ENCODE measurements around the gene NME8.

Gene NME8

GRCh38 chr7:37923996-37924395 is 75.6 kb downstream of the NME8 start:
- no peak overlapping the region for H3K4me3 ChIP-seq (ENCODE audit: low read length)
- peaks cover 9% of the 10 kb centered on the region; the same call in 1 of the 2 replicates for H3K9me3 ChIP-seq (ENCODE audit: insufficient read depth, low read depth, low read length)
- H3K4me1 ChIP-seq (ENCODE audit: insufficient read depth, low read length), result no peaks in the 10 kb centered on the region; the same call in 1 of the 2 replicates
- peaks cover 26% of the 10 kb centered on the region for H3K27me3 ChIP-seq (ENCODE audit: insufficient read depth, low read length)
- H3K36me3 ChIP-seq (ENCODE audit: insufficient read depth, low read depth, low read length), result no peaks in the 10 kb centered on the region
- H3K9ac ChIP-seq (ENCODE audit: low read depth, low read length), result no peak overlapping the region
- no peak overlapping the region for H3K27ac ChIP-seq (ENCODE audit: low read length)

GRCh38 chr7:37924491-37925041 is 76.2 kb downstream of the NME8 start:
- H3K4me3 ChIP-seq (ENCODE audit: low read length), result no peak overlapping the region

GRCh38 chr7:37925620-37926019 is 77.2 kb downstream of the NME8 start:
- Histone ChIP-seq H3K27ac (ENCODE audit: low read length) (no peak overlapping the region), H3K9me3 (ENCODE audit: insufficient read depth, low read depth, low read length) (peaks cover 9% of the 10 kb centered on the region; the same call in 1 of the 2 replicates), H3K9ac (ENCODE audit: low read depth, low read length) (no peak overlapping the region), H3K4me1 (ENCODE audit: insufficient read depth, low read length) (no peaks in the 10 kb centered on the region; the same call in 1 of the 2 replicates), H3K27me3 (ENCODE audit: insufficient read depth, low read length) (peaks cover 10% of the 10 kb centered on the region), H3K36me3 (ENCODE audit: insufficient read depth, low read depth, low read length) (no peaks in the 10 kb centered on the region), H3K4me3 (ENCODE audit: low read length) (no peak overlapping the region)

More at GRCh38 chr7:37924491-37925041, 76.2 kb downstream of the NME8 start:
- Histone ChIP-seq H3K9ac (ENCODE audit: low read depth, low read length) (no peak overlapping the region), H3K27ac (ENCODE audit: low read length) (no peak overlapping the region), H3K36me3 (ENCODE audit: insufficient read depth, low read depth, low read length) (no peaks in the 10 kb centered on the region), H3K4me1 (ENCODE audit: insufficient read depth, low read length) (no peaks in the 10 kb centered on the region; the same call in 1 of the 2 replicates), H3K27me3 (ENCODE audit: insufficient read depth, low read length) (peaks cover 20% of the 10 kb centered on the region), H3K9me3 (ENCODE audit: insufficient read depth, low read depth, low read length) (peaks cover 9% of the 10 kb centered on the region; the same call in 1 of the 2 replicates)

- Histone ChIP-seq H3K9me3 (ENCODE audit: insufficient read depth, low read depth, low read length) (peaks cover 9% of the 10 kb centered on the region; the same call in 1 of the 2 replicates), H3K4me1 (ENCODE audit: insufficient read depth, low read length) (no peaks in the 10 kb centered on the region), H3K4me3 (ENCODE audit: low read length) (no peak overlapping the region), H3K27ac (ENCODE audit: low read length) (no peak overlapping the region), H3K36me3 (ENCODE audit: insufficient read depth, low read depth, low read length) (no peaks in the 10 kb centered on the region), H3K9ac (ENCODE audit: low read depth, low read length) (no peak overlapping the region), H3K27me3 (ENCODE audit: insufficient read depth, low read length) (no peaks in the 10 kb centered on the region)
Observed at GRCh38 chr7:37927773-37928444, 79.5 kb downstream of the NME8 start.

- H3K4me1 ChIP-seq (ENCODE audit: insufficient read depth, low read length), result no peaks in the 10 kb centered on the region
- H3K9ac ChIP-seq (ENCODE audit: low read depth, low read length), result no peak overlapping the region
- H3K36me3 ChIP-seq (ENCODE audit: insufficient read depth, low read depth, low read length), result no peaks in the 10 kb centered on the region
- no peaks in the 10 kb centered on the region for H3K27me3 ChIP-seq (ENCODE audit: insufficient read depth, low read length)
- H3K4me3 ChIP-seq (ENCODE audit: low read length), result no peak overlapping the region
- H3K9me3 ChIP-seq (ENCODE audit: insufficient read depth, low read depth, low read length), result peaks cover 9% of the 10 kb centered on the region; the same call in 1 of the 2 replicates
- no peak overlapping the region for H3K27ac ChIP-seq (ENCODE audit: low read length)
Observed at GRCh38 chr7:37928878-37929277, 80.5 kb downstream of the NME8 start.

GRCh38 chr7:37930226-37930948 is 82.0 kb downstream of the NME8 start:
- H3K36me3 ChIP-seq (ENCODE audit: insufficient read depth, low read depth, low read length), result no peaks in the 10 kb centered on the region
- H3K9me3 ChIP-seq (ENCODE audit: insufficient read depth, low read depth, low read length), result peaks cover 8% of the 10 kb centered on the region; the same call in 1 of the 2 replicates
- no peak overlapping the region for H3K4me3 ChIP-seq (ENCODE audit: low read length)
- H3K27ac ChIP-seq (ENCODE audit: low read length), result no peak overlapping the region
- H3K4me1 ChIP-seq (ENCODE audit: insufficient read depth, low read length), result no peaks in the 10 kb centered on the region
- H3K9ac ChIP-seq (ENCODE audit: low read depth, low read length), result no peak overlapping the region
- no peaks in the 10 kb centered on the region for H3K27me3 ChIP-seq (ENCODE audit: insufficient read depth, low read length)

- Histone ChIP-seq H3K36me3 (ENCODE audit: insufficient read depth, low read depth, low read length) (no peaks in the 10 kb centered on the region), H3K4me3 (ENCODE audit: low read length) (no peak overlapping the region), H3K4me1 (ENCODE audit: insufficient read depth, low read length) (no peaks in the 10 kb centered on the region), H3K27ac (ENCODE audit: low read length) (no peak overlapping the region), H3K9ac (ENCODE audit: low read depth, low read length) (no peak overlapping the region), H3K27me3 (ENCODE audit: insufficient read depth, low read length) (no peaks in the 10 kb centered on the region), H3K9me3 (ENCODE audit: insufficient read depth, low read depth, low read length) (no peaks in the 10 kb centered on the region)
Observed at GRCh38 chr7:37932543-37932942, 84.1 kb downstream of the NME8 start.

GRCh38 chr7:37933018-37933566 is 84.7 kb downstream of the NME8 start:
- no peaks in the 10 kb centered on the region for H3K27me3 ChIP-seq (ENCODE audit: insufficient read depth, low read length)
- no peaks in the 10 kb centered on the region for H3K4me1 ChIP-seq (ENCODE audit: insufficient read depth, low read length)
- no peaks in the 10 kb centered on the region for H3K9me3 ChIP-seq (ENCODE audit: insufficient read depth, low read depth, low read length)
- H3K36me3 ChIP-seq (ENCODE audit: insufficient read depth, low read depth, low read length), result no peaks in the 10 kb centered on the region
- no peak overlapping the region for H3K4me3 ChIP-seq (ENCODE audit: low read length)
- no peak overlapping the region for H3K27ac ChIP-seq (ENCODE audit: low read length)
- H3K9ac ChIP-seq (ENCODE audit: low read depth, low read length), result no peak overlapping the region

- Histone ChIP-seq H3K27me3 (ENCODE audit: insufficient read depth, low read length) (no peaks in the 10 kb centered on the region), H3K4me3 (ENCODE audit: low read length) (no peak overlapping the region), H3K9ac (ENCODE audit: low read depth, low read length) (0 out of 2 replicates have a peak overlapping the region, but pooled peaks have one; percentile 20), H3K36me3 (ENCODE audit: insufficient read depth, low read depth, low read length) (no peaks in the 10 kb centered on the region), H3K4me1 (ENCODE audit: insufficient read depth, low read length) (no peaks in the 10 kb centered on the region; the same call in 1 of the 2 replicates), H3K9me3 (ENCODE audit: insufficient read depth, low read depth, low read length) (no peaks in the 10 kb centered on the region), H3K27ac (ENCODE audit: low read length) (no peak overlapping the region)
Observed at GRCh38 chr7:37942934-37943610, 94.7 kb downstream of the NME8 start.

GRCh38 chr7:37943905-37944736 is 95.7 kb downstream of the NME8 start:
- no peaks in the 10 kb centered on the region; the same call in 1 of the 2 replicates for H3K4me1 ChIP-seq (ENCODE audit: insufficient read depth, low read length)
- no peak overlapping the region for H3K27ac ChIP-seq (ENCODE audit: low read length)
- H3K4me3 ChIP-seq (ENCODE audit: low read length), result no peak overlapping the region
- no peaks in the 10 kb centered on the region for H3K36me3 ChIP-seq (ENCODE audit: insufficient read depth, low read depth, low read length)
- no peaks in the 10 kb centered on the region for H3K9me3 ChIP-seq (ENCODE audit: insufficient read depth, low read depth, low read length)
- H3K9ac ChIP-seq (ENCODE audit: low read depth, low read length), result no peak overlapping the region
- H3K27me3 ChIP-seq (ENCODE audit: insufficient read depth, low read length), result no peaks in the 10 kb centered on the region

- no peaks in the 10 kb centered on the region for H3K36me3 ChIP-seq (ENCODE audit: insufficient read depth, low read depth, low read length)
- H3K4me3 ChIP-seq (ENCODE audit: low read length), result no peak overlapping the region
- no peak overlapping the region for H3K9ac ChIP-seq (ENCODE audit: low read depth, low read length)
- no peak overlapping the region for H3K27ac ChIP-seq (ENCODE audit: low read length)
- H3K9me3 ChIP-seq (ENCODE audit: insufficient read depth, low read depth, low read length), result no peaks in the 10 kb centered on the region
- H3K4me1 ChIP-seq (ENCODE audit: insufficient read depth, low read length), result no peaks in the 10 kb centered on the region; the same call in 1 of the 2 replicates
- no peaks in the 10 kb centered on the region for H3K27me3 ChIP-seq (ENCODE audit: insufficient read depth, low read length)
Observed at GRCh38 chr7:37944737-37945054, 96.3 kb downstream of the NME8 start.
